CD4-positive, alpha-beta T cell treated with Interleukin-6 at 100 ng/mL for 8 hours (primary cell): Measurements from ENCODE around the gene GPSM3.
"Not testable (repeated sequence)": the region's sequence is repeated elsewhere in the genome, so short reads cannot be mapped to it uniquely, and the experiment has no call there.

Experiments
- DNase-seq: peaks from one replicate; pipeline ENCODE4 v3.0.0-alpha.2; 2020; ENCODE audit warnings: mixed read lengths, low spot score

Gene GPSM3, protein sequence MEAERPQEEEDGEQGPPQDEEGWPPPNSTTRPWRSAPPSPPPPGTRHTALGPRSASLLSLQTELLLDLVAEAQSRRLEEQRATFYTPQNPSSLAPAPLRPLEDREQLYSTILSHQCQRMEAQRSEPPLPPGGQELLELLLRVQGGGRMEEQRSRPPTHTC

DNA sequence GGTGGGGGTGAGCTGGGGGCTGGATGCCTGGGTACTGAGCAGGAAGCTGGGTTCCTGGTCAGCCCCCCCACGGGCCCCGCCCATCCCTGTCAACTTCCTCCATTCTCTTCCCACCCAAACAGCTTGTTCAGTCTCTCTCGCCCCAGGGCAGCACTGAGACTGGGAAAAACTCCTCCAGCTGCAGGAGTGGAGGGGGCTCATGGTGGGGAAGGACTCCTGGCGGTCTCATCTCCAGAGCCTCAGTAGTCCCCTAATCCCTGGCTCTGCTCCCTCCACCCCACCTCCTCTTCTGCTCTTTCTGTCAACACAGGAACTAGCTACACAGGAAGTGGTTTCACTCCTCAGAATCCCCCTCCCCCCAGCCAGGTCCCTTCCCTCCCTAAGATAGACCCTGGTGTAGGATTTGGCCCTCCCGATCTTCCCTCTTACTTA is at the start of gene GPSM3:
Gene GPSM3 (minus strand): TSS at position 36 of the 432 bp plus-strand sequence. CDS start 130 bp downstream, outside the sequence.
- peak; percentile 66 for DNase-seq

DNA sequence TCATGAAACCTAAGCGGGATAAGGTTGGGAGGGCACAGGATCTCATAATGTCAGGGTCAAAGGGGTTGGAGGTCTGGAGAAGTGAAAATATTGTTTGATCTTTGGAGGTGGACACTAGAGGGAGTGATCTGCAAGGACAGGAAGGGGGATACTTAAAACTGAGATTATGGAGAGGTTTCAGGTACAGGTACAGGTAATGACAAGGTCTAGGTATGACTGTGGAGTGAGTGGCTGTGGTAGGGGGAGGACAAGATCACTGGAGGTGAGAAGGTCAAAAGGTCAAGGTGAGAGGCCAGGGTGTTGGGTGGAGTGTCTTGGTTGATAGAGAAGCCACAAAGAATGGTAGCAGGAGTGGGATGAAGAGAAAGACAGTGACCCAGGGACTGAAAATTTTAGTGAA is 48.2 kb upstream of the GPSM3 start:
- no peak for DNase-seq

DNA sequence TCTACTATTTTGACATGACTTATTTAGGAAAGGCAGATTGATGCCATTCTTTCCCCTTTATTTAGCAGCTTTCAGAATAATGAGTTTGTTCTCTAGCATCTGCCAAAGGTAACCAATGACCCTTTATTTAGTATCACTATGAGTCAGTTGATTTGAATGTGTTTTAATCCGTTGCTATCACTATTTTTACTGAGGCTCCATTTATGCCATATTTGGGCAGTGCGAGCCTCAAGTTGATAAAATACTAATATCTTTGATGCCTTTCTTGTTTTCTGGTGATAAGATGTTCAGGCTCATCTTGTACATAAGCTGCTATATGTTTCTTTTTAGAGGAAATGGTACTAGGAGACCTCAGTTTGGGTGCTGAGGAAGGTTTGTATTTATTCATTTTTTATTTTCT is 47.0 kb upstream of the GPSM3 start:
- no peak for DNase-seq

DNA sequence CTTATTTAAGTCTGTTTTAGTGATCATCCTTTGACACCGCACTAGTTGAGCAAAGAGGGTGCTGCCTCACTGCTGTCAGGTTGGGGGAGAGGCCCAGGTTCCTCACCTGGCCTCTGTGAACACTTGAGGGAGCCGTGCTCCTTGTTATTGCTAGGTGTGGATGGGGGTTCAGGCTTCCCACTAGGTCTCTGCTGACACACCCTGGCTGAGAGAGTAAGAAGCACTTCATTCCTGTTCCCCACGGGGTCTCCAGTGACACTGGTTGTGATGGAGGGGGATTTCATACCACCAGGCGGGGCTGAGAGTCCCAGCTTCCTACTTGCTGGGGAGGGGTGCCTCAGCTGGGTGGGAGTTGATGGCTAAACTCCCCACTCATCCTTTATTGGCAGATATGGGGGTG is 42.5 kb upstream of the GPSM3 start:
- no peak for DNase-seq

DNA sequence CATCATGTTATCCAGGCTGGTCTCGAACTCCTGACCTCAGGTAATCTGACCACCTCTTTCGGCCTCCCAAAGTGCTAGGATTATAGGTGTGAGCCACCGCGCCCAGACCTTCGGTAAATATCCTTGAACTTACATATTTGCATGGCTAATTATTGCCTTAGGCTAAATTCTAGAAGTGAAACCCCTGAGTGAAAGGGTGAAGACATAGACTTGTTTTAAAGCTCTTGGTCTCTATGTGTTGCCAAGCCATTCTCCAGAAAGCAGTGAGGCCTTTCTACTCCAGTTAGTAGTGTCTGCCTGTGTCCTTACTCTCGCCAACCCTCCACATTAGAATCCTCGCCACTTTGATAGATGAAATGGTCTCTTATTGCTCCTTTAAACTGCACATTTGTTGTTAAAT is 34.0 kb upstream of the GPSM3 start:
- no peak for DNase-seq

DNA sequence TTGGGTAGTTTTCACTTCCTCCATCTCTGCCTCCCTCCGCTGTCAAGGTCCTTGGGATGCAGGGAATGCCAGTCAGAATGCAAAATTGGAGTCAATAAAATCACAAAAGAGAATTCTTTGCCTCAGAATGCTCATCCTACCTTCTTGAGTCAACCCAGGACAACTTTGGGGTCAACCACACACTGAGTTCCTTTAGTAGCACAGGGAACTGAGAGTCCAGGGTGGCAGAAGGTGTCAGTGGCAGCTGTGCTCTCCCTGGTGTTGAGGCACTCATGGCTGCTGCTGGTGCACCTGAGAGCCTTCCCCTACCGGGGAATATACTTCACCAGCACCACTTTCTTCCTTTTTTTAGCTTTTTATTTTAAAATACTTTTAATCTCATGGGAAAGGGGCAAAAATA is 32.3 kb upstream of the GPSM3 start:
- DNase-seq = no peak

DNA sequence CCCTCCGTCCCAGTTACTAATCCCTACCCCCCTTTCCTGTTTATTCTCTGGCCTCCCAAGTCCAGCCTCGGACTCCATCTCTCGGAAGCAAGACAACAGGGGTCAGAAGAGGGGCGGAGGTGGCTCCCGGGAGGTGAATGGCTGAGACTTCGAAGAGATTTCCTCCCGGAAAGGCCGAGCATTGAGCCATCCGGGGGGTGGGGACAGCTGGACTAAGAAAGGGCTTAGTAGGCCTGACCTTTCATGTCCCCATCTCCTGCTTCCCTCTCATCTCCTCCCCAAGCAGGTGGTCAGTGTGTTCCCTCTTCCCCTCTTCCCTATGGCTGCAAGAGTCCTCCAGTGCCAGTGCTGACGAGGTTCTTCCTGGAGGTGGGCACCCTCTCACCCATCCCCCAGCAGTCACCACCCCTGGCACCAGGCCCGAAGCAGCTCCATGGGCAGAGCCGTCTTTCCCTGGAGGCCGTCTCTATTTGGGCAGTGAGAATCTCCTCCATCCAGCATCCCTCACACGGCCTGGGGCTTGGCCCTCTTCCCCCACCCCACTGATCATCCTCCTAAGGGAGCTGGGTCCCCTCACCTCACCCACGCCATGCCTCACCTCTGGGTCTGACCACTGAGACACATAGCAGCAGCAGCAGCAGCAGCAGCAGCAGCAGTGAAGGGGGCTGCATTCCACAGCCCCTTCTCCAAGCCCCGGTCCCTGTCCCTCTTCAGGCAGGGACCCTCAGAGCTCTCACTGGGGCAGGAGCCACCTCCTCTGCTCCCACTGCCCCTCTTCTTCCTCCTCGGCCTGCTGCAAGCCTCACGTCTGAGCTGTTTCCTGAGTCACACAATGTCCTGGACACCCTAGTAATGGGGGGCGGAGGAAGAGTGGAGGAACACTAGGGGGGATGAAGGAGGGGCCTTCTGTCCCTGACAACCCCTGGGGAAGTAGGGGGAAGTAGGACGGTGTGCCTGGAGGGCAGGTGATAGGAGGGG is 31.1 kb upstream of the GPSM3 start, which contains the start of gene NOTCH4:
Gene NOTCH4 (minus strand): TSS at position 810 of the 978 bp plus-strand sequence. CDS start 139 bp downstream, at position 671.
- DNase-seq = no peak

DNA sequence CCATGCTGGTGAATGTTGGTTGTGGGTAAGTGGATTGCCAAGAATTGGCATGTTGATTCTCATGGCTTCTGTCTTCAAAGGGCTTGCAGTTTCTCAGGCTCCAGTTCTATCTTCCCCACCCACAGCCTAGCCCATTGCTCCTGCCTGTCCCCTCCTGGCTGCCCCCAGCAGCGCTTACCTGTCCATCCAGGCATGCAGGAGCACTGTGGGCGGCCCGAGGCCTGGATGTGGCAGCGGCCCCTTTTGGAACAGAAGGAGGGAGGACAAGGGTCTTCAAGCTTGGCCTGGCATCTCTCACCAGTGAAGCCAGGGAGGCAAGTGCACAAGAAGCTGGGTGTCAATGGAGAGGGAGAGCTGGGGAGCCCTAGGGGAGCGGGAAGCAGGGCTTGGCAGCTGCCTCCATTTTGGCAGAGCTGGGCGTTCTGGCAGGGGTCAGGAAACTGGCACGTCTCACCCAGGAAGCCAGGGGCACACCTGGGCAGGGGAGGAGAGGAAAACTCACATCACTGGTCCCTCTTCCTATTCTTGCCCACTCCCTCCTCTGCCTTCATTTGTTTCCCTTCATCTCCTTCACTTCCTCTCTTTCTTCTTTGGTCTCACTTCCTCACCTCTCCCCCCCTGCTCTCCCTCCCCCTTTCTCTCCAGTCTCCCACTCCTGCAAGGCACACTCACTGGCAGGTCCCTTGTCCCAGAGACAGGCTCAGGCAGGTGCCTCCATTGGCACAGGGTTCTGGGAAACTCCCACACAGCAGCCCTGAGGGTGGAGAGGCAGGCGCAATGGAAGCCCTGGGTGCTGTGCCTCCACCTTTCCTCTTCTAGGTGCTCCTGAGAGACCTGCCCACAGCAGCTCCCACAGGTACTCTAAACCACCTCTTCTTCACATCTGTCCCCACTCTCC is 30.1 kb upstream of the GPSM3 start:
- no peak for DNase-seq

DNA sequence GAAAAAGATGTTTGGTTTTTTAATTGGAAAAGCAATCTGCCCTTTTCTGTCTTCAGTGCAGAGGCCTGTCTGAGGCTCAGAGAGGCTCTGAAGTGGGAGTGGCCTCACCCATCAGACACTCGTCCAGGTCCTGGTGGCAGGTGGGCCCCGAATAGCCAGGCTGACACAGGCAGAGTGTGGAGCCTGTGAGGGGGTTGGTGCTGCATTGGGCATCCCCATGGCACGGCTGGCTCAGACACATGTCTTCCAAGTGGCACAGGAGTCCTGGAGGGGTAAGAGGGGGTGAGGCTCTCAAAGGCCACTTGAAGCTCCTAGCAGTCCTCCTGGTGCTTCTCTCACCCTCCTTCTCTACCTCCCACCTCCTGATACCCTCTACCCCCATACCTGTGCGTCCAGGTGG is 27.6 kb upstream of the GPSM3 start:
- no peak for DNase-seq

DNA sequence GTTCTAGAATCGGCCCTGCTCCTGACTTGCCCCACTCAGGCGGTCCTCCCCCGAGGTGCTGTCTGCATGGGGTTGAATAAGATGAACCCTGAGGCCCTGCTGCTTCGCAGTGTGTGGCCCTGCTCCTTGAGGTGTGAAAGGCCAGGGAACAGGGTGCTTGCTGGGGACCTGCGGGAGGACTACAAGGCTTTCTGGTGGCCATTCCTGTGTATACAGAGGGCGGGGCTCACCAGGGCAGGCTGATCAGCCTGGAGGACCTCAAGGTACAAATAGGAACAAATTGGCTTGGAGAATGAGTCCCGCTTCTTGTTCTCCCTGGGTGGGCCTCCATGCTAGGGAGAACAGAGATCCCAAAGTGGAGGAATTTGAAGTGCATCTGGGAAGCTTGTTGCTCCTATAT is 25.7 kb upstream of the GPSM3 start:
- no peak for DNase-seq

DNA sequence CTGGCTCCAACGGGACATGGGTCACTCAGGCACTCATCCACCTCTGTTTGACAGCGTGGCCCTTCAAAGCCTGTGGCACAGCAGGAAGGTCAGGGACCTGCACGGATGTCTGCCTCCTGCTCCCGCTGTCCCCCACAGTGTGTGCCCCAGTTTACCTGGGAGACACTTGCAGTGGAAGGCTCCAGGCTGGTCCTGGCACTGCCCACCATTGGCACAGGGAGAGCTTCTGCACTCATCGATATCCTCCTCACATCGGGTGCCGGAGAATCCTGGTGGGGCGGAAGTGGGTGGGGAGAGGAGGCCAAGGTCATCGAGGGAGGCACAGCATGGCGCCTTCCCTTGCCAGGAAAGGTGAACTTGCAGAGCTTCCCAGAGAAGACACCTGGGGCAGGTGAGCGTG is 24.6 kb upstream of the GPSM3 start:
- no peak for DNase-seq

DNA sequence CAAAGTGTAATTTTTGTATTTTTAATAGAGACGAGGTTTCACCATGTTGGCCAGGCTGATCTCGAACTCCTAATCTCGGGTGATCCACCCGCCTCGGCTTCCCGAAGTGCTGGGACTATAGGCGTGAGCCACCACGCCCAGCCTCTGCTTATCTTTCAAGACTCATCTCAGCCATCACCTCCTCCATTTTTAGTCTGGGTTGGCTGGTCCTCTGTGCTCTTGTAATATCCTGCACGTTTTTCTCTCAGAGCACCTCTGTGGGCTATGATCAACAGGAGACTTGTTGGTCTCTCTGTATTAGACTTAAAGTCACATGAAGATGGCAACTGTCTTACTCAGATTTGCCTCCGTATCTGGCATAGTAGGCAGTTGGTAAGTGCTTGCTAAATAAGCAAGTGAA is 23.8 kb upstream of the GPSM3 start:
- no peak for DNase-seq

DNA sequence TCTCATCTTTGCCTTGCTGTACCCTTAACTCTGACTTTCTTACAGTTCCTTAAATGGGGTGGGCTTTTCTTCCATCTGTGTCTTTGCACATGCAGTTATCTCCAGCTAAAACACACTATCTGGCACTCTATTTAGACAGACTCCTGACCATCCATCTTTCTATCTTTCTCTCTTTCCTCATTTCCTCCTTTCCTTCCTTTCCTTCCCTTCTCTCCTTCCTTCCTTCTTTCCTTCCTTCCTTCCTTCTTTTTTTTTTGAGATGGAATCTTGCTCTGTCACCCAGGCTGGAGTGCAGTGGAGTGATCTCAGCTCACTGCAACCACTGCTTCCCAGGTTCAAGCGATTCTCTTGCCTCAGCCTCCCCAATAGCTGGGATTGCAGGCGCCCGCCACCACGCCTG is 23.2 kb upstream of the GPSM3 start:
- DNase-seq = no peak

DNA sequence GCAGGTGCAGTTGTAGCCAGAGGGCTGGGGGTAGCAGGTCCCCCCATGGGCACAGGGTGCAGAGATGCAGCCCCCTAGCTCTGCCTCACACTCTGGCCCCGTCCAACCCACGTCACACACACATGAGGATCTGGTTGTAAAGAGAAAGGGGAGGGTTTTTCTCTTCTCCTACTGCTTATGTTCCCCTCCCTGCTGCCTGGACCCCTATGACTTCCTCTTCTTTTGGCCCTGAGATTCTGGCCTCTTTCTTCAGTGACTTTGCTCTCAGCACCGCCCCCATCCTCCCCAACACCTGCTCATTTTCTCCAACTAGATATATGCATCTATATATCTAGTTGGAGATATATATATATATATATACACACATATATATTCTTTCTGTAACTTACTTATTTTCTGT is 21.7 kb upstream of the GPSM3 start:
- DNase-seq = no peak

DNA sequence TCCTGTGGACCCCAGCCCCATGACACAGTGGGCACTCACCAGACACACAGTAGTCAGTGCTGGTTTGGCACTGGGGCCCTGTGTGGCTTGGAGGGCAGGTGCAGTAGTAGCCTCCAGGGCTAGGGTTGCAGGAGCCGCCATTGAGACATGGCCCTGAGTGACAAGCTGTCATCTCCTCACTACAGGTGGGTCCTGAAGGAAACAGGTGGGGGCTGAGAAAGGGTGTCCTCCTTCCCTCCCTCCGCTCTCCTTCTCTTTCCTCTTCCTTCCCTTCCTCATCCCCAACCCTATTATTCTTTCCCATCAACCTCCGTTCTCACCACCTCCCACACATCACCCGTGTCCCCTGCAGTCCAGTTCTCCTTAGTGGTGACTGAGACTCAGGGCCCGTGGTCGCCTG is 21.2 kb upstream of the GPSM3 start:
- DNase-seq = no peak

DNA sequence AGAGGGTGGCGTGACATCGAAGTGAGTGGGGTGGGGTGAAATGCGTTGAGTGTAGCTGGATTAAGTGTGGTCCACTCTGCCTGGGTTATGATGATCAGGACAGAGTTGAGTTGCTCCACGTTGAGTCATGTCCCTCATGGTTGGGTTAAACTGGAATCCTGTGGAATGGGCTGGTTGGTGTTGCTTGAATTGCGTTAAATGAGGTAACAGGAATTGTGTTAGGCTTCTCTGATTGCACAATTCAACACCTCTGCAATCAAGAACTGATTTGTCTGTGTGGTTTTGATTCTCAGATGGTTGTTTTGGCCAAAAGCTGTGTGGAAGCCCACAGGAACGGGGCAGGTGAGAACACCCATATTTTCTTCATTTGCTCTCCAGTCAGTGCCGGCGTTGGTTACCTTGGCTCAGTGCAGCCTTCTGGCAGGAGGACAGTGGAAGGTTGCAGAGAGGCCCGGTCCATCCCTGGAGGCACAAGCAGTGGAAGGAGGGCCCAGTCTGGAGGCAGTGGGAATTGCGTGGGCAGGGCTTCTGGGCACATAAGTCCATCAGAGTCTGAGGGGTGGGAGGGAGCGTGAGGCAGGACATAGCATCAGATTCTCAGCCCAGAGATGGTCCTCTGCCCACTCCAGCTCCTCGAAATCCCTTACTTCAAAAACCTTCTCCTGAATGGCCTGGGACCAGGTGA is 19.8 kb upstream of the GPSM3 start:
- no peak for DNase-seq

DNA sequence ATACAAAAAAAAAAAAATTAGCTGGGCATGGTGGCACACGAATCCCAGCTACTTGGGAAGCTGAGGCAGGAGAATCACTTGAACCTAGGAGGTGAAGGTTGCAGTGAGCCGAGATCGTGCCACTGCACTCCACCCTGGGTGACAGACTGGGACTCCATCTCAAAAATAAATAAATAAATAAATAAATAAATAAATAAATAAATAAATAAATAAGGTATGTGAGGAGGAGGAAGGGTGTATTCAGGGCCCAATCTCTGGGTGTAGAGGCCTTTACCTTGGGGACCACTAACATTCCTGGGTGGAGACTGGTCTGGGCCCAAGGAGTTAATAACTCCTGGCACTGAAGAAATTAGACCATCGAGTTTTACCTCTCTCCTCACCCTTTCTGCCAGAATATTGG is 19.0 kb upstream of the GPSM3 start:
- not testable (repeated sequence) for DNase-seq

DNA sequence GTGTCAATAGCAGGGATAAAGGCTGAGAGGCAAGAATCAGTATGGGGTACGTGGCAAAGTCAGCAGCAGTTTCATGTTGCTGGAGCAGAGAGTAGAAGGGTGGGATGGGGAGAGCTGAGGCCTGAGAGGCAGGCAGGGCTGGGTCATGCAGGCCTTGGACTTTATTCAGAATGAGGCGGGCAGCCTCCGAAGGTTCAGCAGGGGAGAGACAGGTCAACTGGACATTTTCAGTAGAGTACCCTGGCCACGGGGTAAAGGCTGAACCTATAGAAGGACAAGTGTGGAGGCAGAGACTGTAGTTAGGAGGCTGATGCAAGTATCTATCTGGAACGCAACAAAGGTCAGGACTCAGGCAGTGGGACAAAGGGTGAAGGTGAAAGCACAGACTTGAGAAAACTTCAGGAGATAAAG is 17.8 kb upstream of the GPSM3 start:
- no peak for DNase-seq

DNA sequence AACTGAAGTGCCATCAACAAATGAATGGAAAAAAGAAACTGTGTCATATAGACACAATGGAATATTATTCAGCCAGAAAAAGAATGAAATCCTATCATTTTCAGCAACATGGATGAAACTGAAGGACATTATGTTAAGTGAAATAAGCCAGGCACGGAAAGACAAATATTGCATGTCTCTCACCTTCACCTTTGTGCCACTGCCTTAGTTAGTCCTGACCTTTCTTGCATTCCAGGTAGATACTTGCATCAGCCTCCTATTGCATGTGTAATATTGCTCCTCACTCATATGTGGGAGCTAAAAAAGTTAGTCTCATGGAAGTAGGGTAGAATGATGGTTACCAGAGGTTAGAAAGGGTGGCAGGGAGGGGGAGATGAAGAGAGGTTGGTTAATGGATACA is 16.6 kb upstream of the GPSM3 start:
- DNase-seq = no peak

DNA sequence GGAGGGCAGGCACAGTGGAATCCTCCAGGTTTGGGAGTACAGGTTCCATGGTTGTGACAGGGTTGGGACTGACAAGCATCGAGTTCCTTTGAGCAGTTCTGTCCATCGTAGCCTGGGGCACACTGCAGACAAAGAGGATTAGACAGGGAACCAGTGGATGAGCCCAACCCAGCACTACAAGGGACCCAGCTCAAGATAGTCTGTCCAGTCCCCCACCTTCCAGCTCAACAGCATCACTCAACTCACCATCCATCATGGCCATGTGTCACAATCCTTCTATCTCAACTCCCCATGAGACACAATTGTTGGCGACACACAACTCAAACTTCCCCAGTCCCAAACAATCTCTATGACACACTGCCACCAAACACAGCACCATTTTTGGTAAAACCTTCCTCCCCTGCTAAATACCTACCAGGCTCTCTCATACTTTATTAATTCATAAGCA is 11.8 kb upstream of the GPSM3 start:
- DNase-seq = no peak

DNA sequence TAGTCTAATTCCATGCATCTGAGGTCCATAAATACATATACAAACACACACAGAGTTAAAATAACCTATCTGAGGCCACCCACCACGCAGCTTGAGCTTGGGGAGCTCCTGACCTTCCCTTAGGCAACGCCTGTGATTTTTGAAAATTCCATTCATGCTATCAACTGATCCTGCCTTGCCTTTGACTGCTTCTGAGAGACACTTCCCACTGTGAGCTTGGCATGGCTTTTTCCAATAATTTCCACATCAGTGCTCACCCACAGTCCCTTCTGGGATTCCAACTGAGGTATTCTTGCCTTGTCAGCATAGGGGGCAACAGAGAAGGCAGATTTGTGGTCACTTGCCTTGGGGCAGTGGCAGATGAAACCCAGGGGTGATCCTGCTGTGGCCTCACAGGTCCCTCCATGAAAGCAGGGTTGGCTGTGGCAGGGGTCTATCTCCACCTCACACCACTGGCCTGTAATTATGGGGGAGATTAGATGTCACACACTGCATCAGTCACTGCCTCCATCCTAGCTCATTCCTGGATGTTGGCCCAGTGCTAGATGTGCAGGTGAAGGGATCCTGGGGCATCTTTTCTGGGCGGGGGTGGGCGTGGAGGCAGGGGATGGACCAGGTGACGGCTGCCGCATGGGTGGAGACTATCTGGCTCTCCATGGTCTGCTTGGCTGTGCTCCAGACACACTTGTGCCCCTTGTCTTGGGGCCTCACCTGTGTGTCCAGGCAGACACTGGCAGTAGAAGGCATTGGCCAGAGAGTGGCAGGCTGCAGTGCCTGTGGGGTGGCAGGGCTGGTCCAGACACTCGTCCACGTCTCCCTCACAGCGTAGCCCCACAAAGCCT is 11.2 kb upstream of the GPSM3 start:
- DNase-seq = no peak
